ENCODE data around the gene CCDC190.
"Not testable (repeated sequence)": the region's sequence is repeated elsewhere in the genome, so short reads cannot be mapped to it uniquely, and the experiment has no call there.

DNA sequence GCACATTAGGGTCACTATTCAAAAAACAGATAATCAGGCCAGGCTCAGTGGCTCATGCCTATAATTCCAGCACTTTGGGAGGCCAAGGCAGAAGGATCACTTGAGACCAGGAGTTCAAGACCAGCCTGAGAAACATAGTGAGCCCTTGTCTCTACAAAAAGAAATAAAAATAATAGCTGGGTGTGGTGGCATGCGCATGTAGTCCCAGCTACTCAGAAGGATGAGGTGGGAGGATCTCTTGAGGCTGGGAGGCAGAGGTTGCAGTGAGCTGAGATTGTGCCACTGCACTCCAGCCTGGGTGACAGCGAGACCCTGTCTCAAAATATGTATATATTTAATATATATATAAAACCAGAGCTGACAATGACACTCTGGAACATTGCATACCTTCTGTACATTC lies 48.6 kb downstream of the CCDC190 start:
- TF ChIP-seq CTCF (conservative IDR thresholded peaks at IDR 0.05); EZH2 (IDR thresholded peaks at IDR 0.05; ENCODE audit: low read depth): not testable (repeated sequence)

Data from PC-9 (cell line).